Skeletal muscle tissue (tissue), 4 donors: ENCODE measurements around the gene NAGPA. TPM values are rescaled to one million over a fixed set of nuclear protein-coding genes. Genes with fewer than 3 reads are reported as not detected.

Source experiments
- H3K27ac ChIP-seq: one replicate; pipeline ENCODE4 v1.7.0; 2013; ENCODE audit warnings: mild to moderate bottlenecking, low read depth, low read length, inconsistent platforms
- H3K27me3 ChIP-seq, 3 donors: one replicate each; pipeline ENCODE4 v1.7.0; 2013; ENCODE audit warnings: low read length in 3 of 3; ENCODE audit not compliant: control insufficient read depth in 3 of 3, insufficient read depth in 3 of 3
- H3K36me3 ChIP-seq, 3 donors: one replicate each; pipeline ENCODE4 v1.7.0; 2013; ENCODE audit warnings: low read length in 3 of 3; ENCODE audit not compliant: control insufficient read depth in 3 of 3, insufficient read depth in 3 of 3
- H3K4me1 ChIP-seq, 3 donors: one replicate each; pipeline ENCODE4 v1.7.0; 2013; ENCODE audit warnings: low read length in 3 of 3, mild to moderate bottlenecking in 3 of 3; ENCODE audit not compliant: control insufficient read depth in 3 of 3, insufficient read depth in 3 of 3
- H3K4me3 ChIP-seq, 3 donors: one replicate each; pipeline ENCODE4 v1.7.0; 2013; ENCODE audit warnings: low read length in 3 of 3
- H3K9ac ChIP-seq, 3 donors: one replicate each; pipeline ENCODE4 v1.7.0; 2013; ENCODE audit warnings: low read length in 3 of 3, mild to moderate bottlenecking in 3 of 3, moderate library complexity in 2 of 3, low read depth in 1 of 3
- H3K9me3 ChIP-seq, 3 donors: one replicate each; pipeline ENCODE4 v1.7.0; 2013; ENCODE audit warnings: low read length in 3 of 3; ENCODE audit not compliant: control insufficient read depth in 3 of 3
- total RNA-seq: library from RNA; depleted of rRNA; stranded (reverse); fragments of >200 nt; gene quantifications from one replicate; pipeline ENCODE4 v1.2.3, GENCODE V29; 2014
- donor health status: Osteomylitis.

The NAGPA gene
- total RNA-seq, 1 donor from 2014 or later: 5.2 TPM

- H3K27me3 ChIP-seq: peaks cover 0 to 11% (median 0%) of the 10 kb centered on the region in 3 donors
- H3K9ac ChIP-seq: no peak overlapping the region
- no peaks in the 10 kb centered on the region for H3K36me3 ChIP-seq
- H3K9me3 ChIP-seq: no peaks in the 10 kb centered on the region
- no peak overlapping the region for H3K27ac ChIP-seq
- H3K4me1 ChIP-seq: no peaks in the 10 kb centered on the region
- no peak overlapping the region for H3K4me3 ChIP-seq
Measured at GRCh38 chr16:5062790-5063765, 29.3 kb upstream of the NAGPA start.

GRCh38 chr16:5062051-5062450 lies 28.3 kb upstream of the NAGPA start:
- Histone ChIP-seq H3K9ac (no peak overlapping the region), H3K4me1 (no peaks in the 10 kb centered on the region), H3K27ac (no peak overlapping the region), H3K27me3 (peaks cover 0 to 11% (median 0%) of the 10 kb centered on the region in 3 donors), H3K9me3 (no peaks in the 10 kb centered on the region), H3K36me3 (no peaks in the 10 kb centered on the region), H3K4me3 (no peak overlapping the region)

- no peaks in the 10 kb centered on the region for H3K4me1 ChIP-seq
Measured at GRCh38 chr16:5060073-5060641, 26.4 kb upstream of the NAGPA start.

GRCh38 chr16:5059386-5060072 lies 25.8 kb upstream of the NAGPA start:
- Histone ChIP-seq H3K27me3 (peaks cover 0 to 9% (median 0%) of the 10 kb centered on the region in 3 donors), H3K36me3 (no peaks in the 10 kb centered on the region), H3K9ac (no peak overlapping the region), H3K4me1 (no peaks in the 10 kb centered on the region), H3K9me3 (no peaks in the 10 kb centered on the region), H3K27ac (no peak overlapping the region), H3K4me3 (no peak overlapping the region)

More at GRCh38 chr16:5060073-5060641, 26.4 kb upstream of the NAGPA start:
- Histone ChIP-seq H3K9me3 (no peaks in the 10 kb centered on the region), H3K9ac (no peak overlapping the region), H3K4me3 (no peak overlapping the region), H3K27me3 (peaks cover 0 to 11% (median 0%) of the 10 kb centered on the region in 3 donors), H3K36me3 (no peaks in the 10 kb centered on the region), H3K27ac (no peak overlapping the region)

GRCh38 chr16:5058476-5058875 lies 24.7 kb upstream of the NAGPA start:
- Histone ChIP-seq H3K9ac (no peak overlapping the region), H3K9me3 (no peaks in the 10 kb centered on the region), H3K27me3 (peaks cover 0 to 6% (median 0%) of the 10 kb centered on the region in 3 donors), H3K36me3 (no peaks in the 10 kb centered on the region), H3K4me1 (no peaks in the 10 kb centered on the region), H3K27ac (no peak overlapping the region), H3K4me3 (no peak overlapping the region)

- H3K4me1 ChIP-seq: no peaks in the 10 kb centered on the region
- no peak overlapping the region for H3K9ac ChIP-seq
- H3K4me3 ChIP-seq: no peak overlapping the region
Measured at GRCh38 chr16:5056352-5056751, 22.6 kb upstream of the NAGPA start.

GRCh38 chr16:5054876-5055865 lies 21.4 kb upstream of the NAGPA start:
- Histone ChIP-seq H3K27ac (no peak overlapping the region), H3K4me3 (no peak overlapping the region), H3K36me3 (no peaks in the 10 kb centered on the region), H3K4me1 (no peaks in the 10 kb centered on the region), H3K9me3 (no peaks in the 10 kb centered on the region), H3K27me3 (no peaks in the 10 kb centered on the region), H3K9ac (no peak overlapping the region)

More at GRCh38 chr16:5056352-5056751, 22.6 kb upstream of the NAGPA start:
- peaks cover 0 to 3% (median 0%) of the 10 kb centered on the region in 3 donors for H3K27me3 ChIP-seq
- H3K36me3 ChIP-seq: no peaks in the 10 kb centered on the region
- no peaks in the 10 kb centered on the region for H3K9me3 ChIP-seq
- no peak overlapping the region for H3K27ac ChIP-seq

GRCh38 chr16:5046914-5047313 lies 13.2 kb upstream of the NAGPA start:
- Histone ChIP-seq H3K4me1 (no peaks in the 10 kb centered on the region), H3K4me3 (no peak overlapping the region), H3K27ac (no peak overlapping the region), H3K9ac (no peak overlapping the region), H3K36me3 (no peaks in the 10 kb centered on the region), H3K9me3 (no peaks in the 10 kb centered on the region), H3K27me3 (peaks cover 0 to 2% (median 0%) of the 10 kb centered on the region in 3 donors)

- no peak overlapping the region for H3K4me3 ChIP-seq
- H3K36me3 ChIP-seq: no peaks in the 10 kb centered on the region
- no peaks in the 10 kb centered on the region for H3K9me3 ChIP-seq
- H3K4me1 ChIP-seq: no peaks in the 10 kb centered on the region
- H3K9ac ChIP-seq: no peak overlapping the region
- H3K27ac ChIP-seq: no peak overlapping the region
- peaks cover 0 to 6% (median 0%) of the 10 kb centered on the region in 3 donors for H3K27me3 ChIP-seq
Measured at GRCh38 chr16:5045499-5046115, 11.9 kb upstream of the NAGPA start.
